Endothelial cell of umbilical vein (primary cell): ENCODE results near the gene SLF2. TPM values are rescaled to one million over a fixed set of nuclear protein-coding genes. Genes with fewer than 3 reads are reported as not detected.

Experiments
- BruUV-seq: library from RNA; stranded (reverse); fragments of 400-500 nt; replicated peaks from 2 replicates; lab custom pipeline; 2021; lab: Mats Ljungman, UMichigan
- CTCF ChIA-PET: fragments of 300-600, 350-600 bp; sonication (Branson Sonifier 250); formaldehyde crosslinking; loops from one replicate; lab custom pipeline; 2021; ENCODE audit warnings: antibody characterized with exemption, inconsistent platforms; lab: Charles Lee
- POLR2A ChIA-PET: fragments of 300-600, 350-600 bp; sonication (Branson Sonifier 250); formaldehyde crosslinking; loops from one replicate; lab custom pipeline; 2021; ENCODE audit warnings: antibody characterized with exemption, inconsistent platforms; lab: Charles Lee
- DNase-seq: peaks from one replicate; pipeline ENCODE4 v3.0.0-alpha.2; 2011; ENCODE audit warnings: low read depth, low spot score
- FAIRE-seq: peaks from 2 replicates; lab custom pipeline; 2011; peaks lifted over from hg19 to GRCh38; lab: Jason Lieb, UNC
- H2AFZ ChIP-seq: 2 replicates; pipeline ENCODE4 v1.6.0; 2012; ENCODE audit warnings: low read depth, low read length, control low read depth, inconsistent platforms
- H3K27ac ChIP-seq: 2 replicates; pipeline ENCODE4 v1.5.1; 2011; ENCODE audit warnings: low read depth, mild to moderate bottlenecking, control low read depth, low read length, moderate library complexity; ENCODE audit not compliant: insufficient read depth
- H3K27me3 ChIP-seq, 2 experiments: 2 replicates each; pipeline versions ENCODE4 v1.6.0 to v1.6.1; 2011; ENCODE audit warnings: low read length in 2 of 2, mixed read lengths in 1 of 2; ENCODE audit not compliant: control insufficient read depth in 2 of 2, insufficient read depth in 2 of 2
- H3K36me3 ChIP-seq, 2 experiments: 2 replicates in 1 of 2; 3 replicates in 1 of 2; pipeline ENCODE4 v1.5.1; 2011; ENCODE audit warnings: low read length in 2 of 2, mild to moderate bottlenecking in 1 of 2, moderate library complexity in 1 of 2; ENCODE audit not compliant: control insufficient read depth in 2 of 2, insufficient read depth in 2 of 2; ENCODE audit errors: extremely low read depth in 1 of 2
- H3K4me1 ChIP-seq: 3 replicates; pipeline ENCODE4 v1.5.1; 2011; ENCODE audit warnings: mild to moderate bottlenecking, low read length; ENCODE audit not compliant: control insufficient read depth, insufficient read depth; ENCODE audit errors: extremely low read depth
- H3K4me2 ChIP-seq: 2 replicates; pipeline ENCODE4 v1.6.1; 2011; ENCODE audit warnings: low read length, control low read depth, mixed read lengths; ENCODE audit not compliant: insufficient read depth
- H3K4me3 ChIP-seq, 3 experiments: fragments of 200-600 bp in 1 of 3; sonication (generic), shearing (Covaris generic) in 1 of 3; replicated peaks in 1 of 3; 2 replicates each; pipeline ENCODE4 v1.5.1; 2011 to 2016; ENCODE audit warnings: control low read depth in 3 of 3, low read length in 3 of 3, mild to moderate bottlenecking in 2 of 3, inconsistent platforms in 1 of 3, low read depth in 1 of 3, moderate library complexity in 1 of 3; ENCODE audit not compliant: insufficient read depth in 1 of 3
- H3K79me2 ChIP-seq: 2 replicates; pipeline ENCODE4 v1.6.0; 2012; ENCODE audit warnings: low read length, inconsistent platforms; ENCODE audit not compliant: control insufficient read depth, insufficient read depth
- H3K9ac ChIP-seq: replicated peaks from 2 replicates; pipeline ENCODE3; 2011; ENCODE audit warnings: low read length, control low read depth; ENCODE audit not compliant: insufficient read depth; ENCODE audit errors: extremely low read depth
- H3K9me1 ChIP-seq: replicated peaks from 3 replicates; pipeline ENCODE4 v1.6.0; 2011; ENCODE audit warnings: mild to moderate bottlenecking, low read length; ENCODE audit not compliant: control insufficient read depth, insufficient read depth; ENCODE audit errors: extremely low read depth
- H3K9me3 ChIP-seq: replicated peaks from 2 replicates; pipeline ENCODE4 v1.5.1; 2012; ENCODE audit warnings: low read length, inconsistent platforms; ENCODE audit not compliant: control insufficient read depth, insufficient read depth
- H4K20me1 ChIP-seq: replicated peaks from 2 replicates; pipeline ENCODE3; 2011; ENCODE audit warnings: mild to moderate bottlenecking, low read length; ENCODE audit not compliant: control insufficient read depth, insufficient read depth; ENCODE audit errors: extremely low read depth
- CTCF ChIP-seq, 2 donors: IDR thresholded peaks; 1 replicate in 1 of 2; 2 replicates in 1 of 2; pipeline ENCODE4 v1.5.1; 2011; ENCODE audit warnings: low read length in 2 of 2, mild to moderate bottlenecking in 2 of 2, moderate library complexity in 2 of 2, control low read depth in 1 of 2, inconsistent platforms in 1 of 2, low read depth in 1 of 2; ENCODE audit not compliant: insufficient read depth in 1 of 2; ENCODE audit errors: extremely low read depth in 1 of 2
- EZH2 ChIP-seq: IDR thresholded peaks from 2 replicates; pipeline ENCODE4 v1.6.1; 2012; ENCODE audit warnings: borderline replicate concordance, low read depth, mild to moderate bottlenecking, moderate library complexity, low read length, inconsistent platforms; ENCODE audit not compliant: severe bottlenecking
- FOS ChIP-seq: IDR thresholded peaks from 2 replicates; pipeline ENCODE4 v1.6.1; 2011; ENCODE audit warnings: mild to moderate bottlenecking, low read length, moderate library complexity, borderline replicate concordance; ENCODE audit not compliant: insufficient read depth
- JUN ChIP-seq: IDR thresholded peaks from 2 replicates; pipeline ENCODE4 v1.6.1; 2011; ENCODE audit warnings: borderline replicate concordance, low read depth; ENCODE audit not compliant: insufficient read length, insufficient read depth
- MYC ChIP-seq: IDR thresholded peaks from one replicate; pipeline ENCODE4 v1.6.1; 2011; ENCODE audit warnings: mild to moderate bottlenecking, low read depth, low read length
- POLR2A ChIP-seq: IDR thresholded peaks from 2 replicates; pipeline ENCODE4 v1.6.1; 2012; ENCODE audit warnings: low read depth, mild to moderate bottlenecking, control low read depth, low read length
- dilution Hi-C: fragments of 300-500 bp; cut with MboI; formaldehyde crosslinking; loops from one replicate; pipeline ENCODE4 v1.15.0; 2019; ENCODE audit warnings: low sequenced_read_pairs; ENCODE audit not compliant: extremely low pct_ligation_motif_present
- intact Hi-C: fragments of 100-400 bp; cut with micrococcal nuclease; formaldehyde crosslinking; loops from one replicate; pipeline ENCODE4 v1.10.0; 2022
- polyA plus RNA-seq, 4 experiments: library from polyadenylated mRNA; depleted of rRNA in 3 of 4; stranded (reverse) in 3 of 4; unstranded in 1 of 4; fragments of >200 nt; gene quantifications; 2 replicates each; pipeline versions ENCODE4 v1.2.1 to v1.2.3, GENCODE V29; 2011 to 2012; ENCODE audit warnings: missing spikeins in 1 of 4
- total RNA-seq: library from RNA; stranded (reverse); gene quantifications from 2 replicates; pipeline ENCODE4 v1.2.3, GENCODE V29; 2021

Gene SLF2
- total and polyA plus RNA-seq, 2 donors (not counting 3 experiments of a cell fraction or from before 2014, with no cell fraction given) = 7.5 to 35.5 TPM

GRCh38 chr10:101005869-101006567, 93.3 kb downstream of the SLF2 start:
- no TSS peak for BruUV-seq
- intact Hi-C loops = no loop called here
- Histone ChIP-seq H3K9me3 (no peaks in the 10 kb centered on the region), H3K4me1 (peaks cover 10% of the 10 kb centered on the region), H3K4me2 (no peak overlapping the region), H4K20me1 (no peaks in the 10 kb centered on the region), H3K36me3 (peaks cover 15 to 33% of the 10 kb centered on the region in 2 experiments), H2AFZ (no peak overlapping the region), H3K4me3 (no peak overlapping the region), H3K27me3 (no peaks in the 10 kb centered on the region), H3K27ac (no peak overlapping the region), H3K9ac (no peak overlapping the region), H3K9me1 (no peaks in the 10 kb centered on the region), H3K79me2 (peaks cover 21% of the 10 kb centered on the region)
- no peak for TF ChIP-seq EZH2
- TF ChIP-seq CTCF (IDR thresholded peaks at IDR 0.05; ENCODE audit: extremely low read depth in 1 of 2, insufficient read depth in 1 of 2, low read depth in 1 of 2, low read length in 2 of 2) = no peak
- no peak for TF ChIP-seq JUN
- TF ChIP-seq POLR2A = no peak
- no peak for TF ChIP-seq FOS
- no peak for TF ChIP-seq MYC
- FAIRE-seq (no peak), DNase-seq (no peak)
- dilution Hi-C loops = no loop called here
- ChIA-PET POLR2A (no interaction called here), CTCF (interaction anchor here (1.0 to 8.8 kb wide), 2 partner anchors 10 to 11 kb away, joined by 4 to 92 read pairs; no protein-coding TSS in a partner anchor)
